ENCODE results near the gene LRRC8D.

Gene LRRC8D

GRCh38 chr1:89935235-89935634, 114.4 kb downstream of the LRRC8D start:
- H3K27ac ChIP-seq (ENCODE audit: low read depth, low read length) = no peak overlapping the region
- H2AFZ ChIP-seq (ENCODE audit: low read depth, low read length, severe bottlenecking) = no peak overlapping the region
- H3K9ac ChIP-seq (ENCODE audit: low read length) = no peak overlapping the region
- no peaks in the 10 kb centered on the region for H3K27me3 ChIP-seq (ENCODE audit: low read length)
- no peaks in the 10 kb centered on the region for H4K20me1 ChIP-seq (ENCODE audit: low read depth, low read length)
- H3K79me2 ChIP-seq (ENCODE audit: insufficient read depth, low read length) = no peaks in the 10 kb centered on the region
- no peaks in the 10 kb centered on the region for H3F3A ChIP-seq (ENCODE audit: insufficient read depth)
- H3K4me2 ChIP-seq (ENCODE audit: low read depth, low read length, poor library complexity, severe bottlenecking) = no peak overlapping the region
- peaks cover 10% of the 10 kb centered on the region; the same call in 1 of the 2 replicates for H3K36me3 ChIP-seq (ENCODE audit: low read length)
- H3K4me3 ChIP-seq (ENCODE audit: insufficient read depth, low read length, poor library complexity, severe bottlenecking) = no peak overlapping the region
- no peaks in the 10 kb centered on the region for H3K9me2 ChIP-seq (replicated peaks; ENCODE audit: insufficient read depth, low read length)
- TF ChIP-seq EZH2phosphoT487 (conservative IDR thresholded peaks at IDR 0.05; ENCODE audit: low read length) = no peak
- TF ChIP-seq, protein P1, sequence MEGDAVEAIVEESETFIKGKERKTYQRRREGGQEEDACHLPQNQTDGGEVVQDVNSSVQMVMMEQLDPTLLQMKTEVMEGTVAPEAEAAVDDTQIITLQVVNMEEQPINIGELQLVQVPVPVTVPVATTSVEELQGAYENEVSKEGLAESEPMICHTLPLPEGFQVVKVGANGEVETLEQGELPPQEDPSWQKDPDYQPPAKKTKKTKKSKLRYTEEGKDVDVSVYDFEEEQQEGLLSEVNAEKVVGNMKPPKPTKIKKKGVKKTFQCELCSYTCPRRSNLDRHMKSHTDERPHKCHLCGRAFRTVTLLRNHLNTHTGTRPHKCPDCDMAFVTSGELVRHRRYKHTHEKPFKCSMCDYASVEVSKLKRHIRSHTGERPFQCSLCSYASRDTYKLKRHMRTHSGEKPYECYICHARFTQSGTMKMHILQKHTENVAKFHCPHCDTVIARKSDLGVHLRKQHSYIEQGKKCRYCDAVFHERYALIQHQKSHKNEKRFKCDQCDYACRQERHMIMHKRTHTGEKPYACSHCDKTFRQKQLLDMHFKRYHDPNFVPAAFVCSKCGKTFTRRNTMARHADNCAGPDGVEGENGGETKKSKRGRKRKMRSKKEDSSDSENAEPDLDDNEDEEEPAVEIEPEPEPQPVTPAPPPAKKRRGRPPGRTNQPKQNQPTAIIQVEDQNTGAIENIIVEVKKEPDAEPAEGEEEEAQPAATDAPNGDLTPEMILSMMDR (IDR thresholded peaks at IDR 0.05; ENCODE audit: insufficient read depth, low read length, poor library complexity, severe bottlenecking) = no peak
- no peaks in the 10 kb centered on the region for H3K9me3 ChIP-seq (ENCODE audit: insufficient read depth, low read length)

GRCh38 chr1:89936694-89937093, 115.9 kb downstream of the LRRC8D start:
- Histone ChIP-seq H3K9me2 (replicated peaks; ENCODE audit: insufficient read depth, low read length) (no peaks in the 10 kb centered on the region), H3K79me2 (ENCODE audit: insufficient read depth, low read length) (no peaks in the 10 kb centered on the region), H3F3A (ENCODE audit: insufficient read depth) (no peaks in the 10 kb centered on the region), H3K27me3 (ENCODE audit: low read length) (no peaks in the 10 kb centered on the region), H3K36me3 (ENCODE audit: low read length) (peaks cover 10% of the 10 kb centered on the region; the same call in 1 of the 2 replicates), H4K20me1 (ENCODE audit: low read depth, low read length) (no peaks in the 10 kb centered on the region), H3K27ac (ENCODE audit: low read depth, low read length) (no peak overlapping the region), H3K4me2 (ENCODE audit: low read depth, low read length, poor library complexity, severe bottlenecking) (no peak overlapping the region), H3K9ac (ENCODE audit: low read length) (no peak overlapping the region), H2AFZ (ENCODE audit: low read depth, low read length, severe bottlenecking) (no peak overlapping the region), H3K4me3 (ENCODE audit: insufficient read depth, low read length, poor library complexity, severe bottlenecking) (no peak overlapping the region), H3K9me3 (ENCODE audit: insufficient read depth, low read length) (no peaks in the 10 kb centered on the region)
- no peak for TF ChIP-seq EZH2phosphoT487 (conservative IDR thresholded peaks at IDR 0.05; ENCODE audit: low read length)

DNA sequence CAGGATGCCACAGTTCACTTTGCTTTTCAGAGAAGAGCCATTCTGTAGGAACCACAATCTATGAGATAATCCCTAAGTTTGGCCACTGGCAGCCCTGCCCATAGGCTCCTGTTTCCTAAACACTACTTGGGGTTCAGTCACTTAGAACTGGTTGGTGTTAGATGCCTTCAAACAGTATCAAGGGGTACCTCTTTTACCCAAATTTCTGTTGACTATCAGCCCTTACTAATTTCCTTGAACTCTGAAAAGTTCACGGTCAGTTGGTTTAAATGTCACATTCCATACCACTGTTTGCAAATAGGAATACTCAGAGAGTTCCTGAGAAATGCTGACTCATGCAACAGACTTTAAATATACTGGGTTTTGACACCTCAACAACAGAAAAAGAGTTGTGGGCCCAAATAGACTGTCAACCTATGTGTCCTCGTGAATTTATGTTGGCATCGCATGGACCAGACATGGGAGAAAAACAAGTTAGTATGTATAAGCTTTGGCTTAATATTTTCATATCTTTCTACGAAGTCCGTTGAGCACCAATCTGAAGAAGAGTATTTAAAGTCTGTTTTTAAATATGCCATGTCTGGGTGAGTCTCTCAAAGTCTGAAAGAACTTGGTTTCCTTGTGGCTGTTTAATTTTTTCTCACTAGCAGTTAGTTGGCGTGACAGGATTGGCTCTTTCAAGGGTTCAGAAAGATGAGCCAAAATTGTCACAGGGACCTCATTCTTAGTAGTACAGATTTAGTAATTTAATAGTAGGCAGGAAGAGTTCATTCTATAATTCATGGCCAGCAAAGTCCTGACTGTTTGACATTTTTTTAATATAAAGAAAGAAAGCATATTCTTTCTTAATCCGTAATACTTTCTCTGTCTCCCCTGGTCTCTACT, 117.6 kb downstream of the LRRC8D start:
- Histone ChIP-seq H3K4me2 (ENCODE audit: low read depth, low read length, poor library complexity, severe bottlenecking) (no peak overlapping the region), H3K4me3 (ENCODE audit: insufficient read depth, low read length, poor library complexity, severe bottlenecking) (no peak overlapping the region), H4K20me1 (ENCODE audit: low read depth, low read length) (no peaks in the 10 kb centered on the region), H3K79me2 (ENCODE audit: insufficient read depth, low read length) (no peaks in the 10 kb centered on the region), H2AFZ (ENCODE audit: low read depth, low read length, severe bottlenecking) (no peak overlapping the region), H3K9me3 (ENCODE audit: insufficient read depth, low read length) (no peaks in the 10 kb centered on the region), H3K27ac (ENCODE audit: low read depth, low read length) (no peak overlapping the region), H3K9ac (ENCODE audit: low read length) (no peak overlapping the region), H3K36me3 (ENCODE audit: low read length) (peaks cover 5% of the 10 kb centered on the region; the same call in 1 of the 2 replicates), H3K27me3 (ENCODE audit: low read length) (no peaks in the 10 kb centered on the region), H3K9me2 (replicated peaks; ENCODE audit: insufficient read depth, low read length) (no peaks in the 10 kb centered on the region), H3F3A (ENCODE audit: insufficient read depth) (no peaks in the 10 kb centered on the region)
- no peak for TF ChIP-seq EZH2phosphoT487 (conservative IDR thresholded peaks at IDR 0.05; ENCODE audit: low read length)
- TF ChIP-seq, protein P1 (IDR thresholded peaks at IDR 0.05; ENCODE audit: insufficient read depth, low read length, poor library complexity, severe bottlenecking) = no peak

DNA sequence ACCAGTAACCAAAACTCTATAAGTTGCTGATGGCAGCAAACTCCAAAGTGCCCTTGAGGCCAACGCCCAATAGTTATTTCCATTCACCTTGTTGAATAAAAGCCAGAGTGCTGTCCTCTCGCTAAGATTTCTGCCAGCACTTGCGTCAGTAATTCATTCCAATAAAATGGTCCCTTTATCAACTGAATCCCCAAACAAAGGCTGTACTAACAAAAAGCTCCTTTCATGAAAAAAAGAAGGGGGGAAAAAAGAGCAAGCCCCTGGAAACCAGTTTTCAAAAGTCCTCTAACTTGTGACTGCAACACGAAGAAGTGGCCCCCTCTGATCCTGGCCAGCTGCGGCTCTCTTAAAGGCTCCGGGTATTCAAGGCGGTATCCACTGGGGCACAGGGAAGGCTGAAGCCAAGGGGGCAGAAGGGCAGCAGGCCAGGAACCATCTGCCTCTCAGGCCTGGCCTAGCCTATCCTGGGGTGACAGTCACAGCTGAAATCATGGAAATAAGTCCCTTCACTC, 118.3 kb downstream of the LRRC8D start:
- Histone ChIP-seq H3K27me3 (ENCODE audit: low read length) (no peaks in the 10 kb centered on the region), H3K4me2 (ENCODE audit: low read depth, low read length, poor library complexity, severe bottlenecking) (no peak overlapping the region), H4K20me1 (ENCODE audit: low read depth, low read length) (no peaks in the 10 kb centered on the region), H3K4me3 (ENCODE audit: insufficient read depth, low read length, poor library complexity, severe bottlenecking) (no peak overlapping the region), H3F3A (ENCODE audit: insufficient read depth) (no peaks in the 10 kb centered on the region), H3K9me2 (replicated peaks; ENCODE audit: insufficient read depth, low read length) (no peaks in the 10 kb centered on the region), H3K9ac (ENCODE audit: low read length) (no peak overlapping the region), H3K27ac (ENCODE audit: low read depth, low read length) (no peak overlapping the region), H3K79me2 (ENCODE audit: insufficient read depth, low read length) (no peaks in the 10 kb centered on the region), H3K36me3 (ENCODE audit: low read length) (peaks cover under 1% of the 10 kb centered on the region; the same call in 1 of the 2 replicates), H2AFZ (ENCODE audit: low read depth, low read length, severe bottlenecking) (no peak overlapping the region), H3K9me3 (ENCODE audit: insufficient read depth, low read length) (no peaks in the 10 kb centered on the region)
- TF ChIP-seq, protein P1 (IDR thresholded peaks at IDR 0.05; ENCODE audit: insufficient read depth, low read length, poor library complexity, severe bottlenecking) = no peak
- TF ChIP-seq EZH2phosphoT487 (conservative IDR thresholded peaks at IDR 0.05; ENCODE audit: low read length) = no peak

Measured in SU-DHL-6 (cell line).